Stimulated activated CD4-positive, alpha-beta T cell treated with anti-CD3 and anti-CD28 coated beads, Interleukin-2, amount 100 ng/mL, for 48 hours (primary cell): ENCODE data around the gene OBSCN.

Source experiments
- DNase-seq, 2 donors: peaks; one replicate each; pipeline ENCODE4 v3.0.0-alpha.2; 2020

OBSCN gene

DNA sequence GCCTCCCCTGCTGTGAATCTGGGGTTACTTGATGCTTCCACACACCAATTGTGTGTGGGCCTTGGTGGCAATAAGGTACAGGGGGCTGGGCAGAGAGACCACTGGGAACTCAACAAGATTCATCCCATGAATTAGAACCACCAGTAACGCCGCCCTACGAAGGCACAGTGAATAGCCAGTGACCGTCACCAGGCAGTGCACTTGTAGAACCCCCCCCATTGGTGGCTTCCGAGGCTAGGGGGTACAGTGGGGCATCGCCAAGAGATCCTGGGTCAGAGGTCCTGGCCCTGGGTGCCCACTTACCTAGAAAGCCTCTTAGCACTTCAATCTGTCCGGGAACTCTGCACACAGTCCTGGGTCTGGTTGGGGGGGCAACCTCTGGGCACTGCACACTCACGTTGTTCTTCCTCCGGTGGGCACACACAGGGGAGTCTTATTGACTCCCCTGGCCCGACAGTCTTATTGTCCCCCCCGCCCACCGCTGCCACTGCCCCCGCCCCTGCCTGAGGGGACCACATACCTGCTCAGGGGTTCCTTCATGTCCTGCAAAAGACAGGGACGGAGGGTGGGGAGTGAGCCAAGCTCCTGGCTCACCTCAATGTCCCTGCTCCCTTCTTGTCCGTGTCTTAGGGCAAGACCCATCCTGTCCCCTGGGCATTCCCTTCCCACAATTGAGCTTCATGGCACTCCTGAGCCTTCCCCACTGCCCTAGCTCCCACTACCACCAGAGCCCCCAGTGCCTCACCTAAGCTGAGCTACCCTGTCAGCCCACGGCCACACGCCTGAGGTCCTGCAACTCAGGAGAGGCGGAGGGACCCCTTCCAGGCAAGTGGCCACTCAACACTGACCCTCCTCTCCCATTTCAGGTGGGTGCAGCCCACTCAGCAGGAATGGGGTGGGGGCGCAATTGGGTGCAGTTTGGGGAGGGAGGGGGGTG is 201.3 kb downstream of the OBSCN start:
- DNase-seq, result no peak

DNA sequence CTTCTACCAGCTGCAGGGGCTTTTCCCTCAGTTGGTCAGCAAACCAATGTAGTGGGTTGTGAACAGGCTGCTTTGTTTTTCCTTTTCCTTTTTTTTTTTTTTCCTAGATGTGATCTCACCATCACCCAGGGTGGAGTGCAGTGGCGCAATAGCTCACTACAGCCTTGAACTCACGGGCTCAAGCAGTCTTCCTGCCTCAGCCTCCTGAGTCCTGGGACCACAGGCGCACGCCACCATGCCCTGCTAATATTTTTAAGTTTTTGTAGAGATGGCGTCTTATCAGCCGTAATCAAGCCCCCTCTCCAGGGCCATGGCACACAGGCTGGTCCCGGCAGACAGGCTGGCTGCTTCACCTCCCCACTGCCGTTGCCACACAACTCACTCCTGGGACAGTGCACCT is 202.2 kb downstream of the OBSCN start:
- DNase-seq, result no peak

GRCh38 chr1:228410671-228411070 is 202.8 kb downstream of the OBSCN start:
- no peak for DNase-seq

- DNase-seq, result no peak
Observed at GRCh38 chr1:228411121-228411520, 203.3 kb downstream of the OBSCN start.

- no peak for DNase-seq
Observed at GRCh38 chr1:228411548-228412430, 203.9 kb downstream of the OBSCN start.

GRCh38 chr1:228413241-228414010 is 205.6 kb downstream of the OBSCN start:
- no peak for DNase-seq

DNA sequence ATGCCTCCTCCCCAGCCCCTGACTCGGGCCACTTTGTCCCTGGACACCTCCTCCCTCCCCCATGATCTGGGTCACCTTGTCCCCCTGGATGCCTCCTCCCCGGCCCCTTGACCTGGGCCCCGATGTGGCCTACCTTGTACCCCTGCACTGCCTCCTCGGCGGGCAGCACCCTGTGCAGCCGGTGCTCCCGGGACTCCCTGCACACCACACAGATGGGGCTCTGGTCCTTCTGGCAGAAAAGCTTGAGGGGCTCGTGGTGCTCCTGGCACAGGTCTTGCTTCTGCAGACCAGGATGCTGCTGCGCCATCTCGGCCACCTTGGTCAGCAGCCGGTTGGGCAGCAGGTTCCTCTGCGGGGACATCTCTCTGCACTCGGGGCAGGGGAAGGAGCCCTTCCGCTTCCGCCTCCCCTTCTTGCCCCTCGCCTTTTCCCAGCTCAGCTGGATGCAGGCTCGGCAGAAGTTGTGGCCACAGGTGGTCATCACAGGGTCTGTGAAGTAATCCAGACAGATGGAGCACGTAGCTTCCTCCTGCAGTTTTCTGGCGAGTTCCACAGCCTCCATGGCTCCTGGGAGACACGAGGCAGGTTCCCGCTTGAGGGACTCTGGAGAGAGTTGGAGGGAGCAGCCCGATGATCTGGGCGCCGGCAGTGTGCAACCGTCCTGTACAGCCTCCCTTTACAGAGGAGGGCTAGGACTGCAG is 206.8 kb downstream of the OBSCN start:
- DNase-seq, result no peak

- no peak for DNase-seq
Observed at GRCh38 chr1:228415221-228415620, 207.4 kb downstream of the OBSCN start.

DNA sequence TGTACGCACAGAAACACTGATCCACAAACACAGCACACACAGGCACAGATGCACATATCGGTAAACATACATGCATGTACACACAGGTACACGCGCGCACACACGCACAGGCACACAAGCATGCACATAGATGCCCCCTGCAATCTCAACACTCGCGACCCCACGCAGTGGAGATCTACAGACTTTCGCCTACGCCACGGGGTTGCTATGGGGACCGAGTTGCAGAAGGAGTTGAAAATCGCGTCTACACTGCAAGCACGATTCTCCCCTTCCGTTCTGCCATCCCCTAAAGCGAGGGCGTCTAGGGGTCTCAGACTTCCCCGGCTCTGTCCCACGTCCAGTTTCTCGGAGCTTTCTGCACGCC is 208.0 kb downstream of the OBSCN start:
- no peak for DNase-seq

GRCh38 chr1:228416217-228416933 is 208.5 kb downstream of the OBSCN start, which contains the start of gene TRIM17:
TSS of gene TRIM17 (minus strand) at chr1:228416861. CDS start at chr1:228415072, 1,789 bp downstream.
- peak; percentile 20 to 26 for DNase-seq

- no peak for DNase-seq
Observed at GRCh38 chr1:228417061-228417460, 209.2 kb downstream of the OBSCN start.

- no peak for DNase-seq
Observed at GRCh38 chr1:228417483-228418203, 209.8 kb downstream of the OBSCN start.

DNA sequence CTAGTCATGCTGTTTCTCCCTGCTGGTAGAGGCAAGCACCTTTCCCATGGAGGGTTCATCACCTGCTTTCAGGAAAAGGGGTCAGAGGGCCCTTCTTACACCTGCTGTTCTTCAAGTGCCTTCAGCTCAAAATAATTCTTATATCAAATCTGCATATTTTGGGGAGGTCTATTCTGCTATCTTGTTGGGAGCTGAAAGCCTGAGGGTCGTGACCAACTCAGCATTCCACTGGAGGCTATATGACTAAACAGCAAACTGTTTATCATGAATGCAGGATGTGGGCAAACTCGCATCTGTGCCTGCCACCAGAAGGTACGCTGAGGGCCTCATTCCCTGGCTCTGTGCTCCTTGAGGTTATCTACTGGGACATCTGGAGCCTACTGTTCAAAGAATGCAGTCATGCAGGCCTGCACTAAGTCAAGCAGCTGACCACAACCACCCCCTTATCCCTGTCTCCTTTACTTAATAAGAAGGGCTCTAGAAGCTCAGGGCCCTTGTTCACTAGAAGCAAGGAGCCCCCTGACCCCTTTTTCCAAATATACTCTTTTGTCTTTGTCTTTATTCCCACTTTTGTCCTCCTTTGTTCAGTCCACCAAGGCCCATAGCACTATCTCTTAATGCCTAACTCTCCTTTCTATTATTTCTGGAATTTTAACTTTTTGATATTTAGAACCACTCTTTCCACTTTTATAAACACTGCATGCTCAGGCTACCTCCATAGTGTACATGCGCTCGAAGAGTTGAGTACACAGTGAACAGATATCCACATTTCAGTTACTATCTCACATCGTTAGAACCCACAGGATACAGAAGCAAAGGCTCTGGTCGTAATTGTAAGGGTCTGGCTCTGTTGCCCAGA is 213.4 kb downstream of the OBSCN start:
- DNase-seq, result no peak

DNA sequence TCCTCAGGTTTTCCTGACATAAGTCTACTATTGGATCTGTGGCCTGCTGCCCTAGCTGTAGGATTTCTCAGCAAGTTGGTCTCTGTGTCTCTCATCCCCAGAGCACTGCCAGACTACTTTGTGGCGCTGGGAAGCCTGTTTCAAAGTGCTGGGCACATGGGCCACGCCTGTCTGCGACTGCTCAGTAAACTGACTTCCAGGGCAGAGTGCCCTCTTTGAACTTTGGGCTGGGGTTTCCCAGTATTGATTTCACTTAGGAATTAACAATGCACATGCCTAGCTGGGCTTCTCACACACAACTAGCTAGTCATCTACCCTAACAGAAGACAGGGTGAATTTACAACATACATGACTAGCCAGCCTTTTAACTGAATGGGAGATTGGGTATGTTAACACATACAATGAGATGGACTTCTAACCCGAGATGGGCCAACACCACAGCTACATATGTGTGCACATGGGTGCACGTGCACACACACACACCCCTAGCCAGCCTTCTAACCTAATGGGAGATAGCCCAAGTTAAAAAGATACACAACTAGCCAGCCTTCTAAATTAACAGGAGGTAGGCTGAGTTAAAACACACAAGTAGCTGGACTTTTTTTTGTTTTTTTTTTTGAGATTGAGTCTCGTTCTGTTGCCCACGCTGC is 215.7 kb downstream of the OBSCN start:
- no peak for DNase-seq

DNA sequence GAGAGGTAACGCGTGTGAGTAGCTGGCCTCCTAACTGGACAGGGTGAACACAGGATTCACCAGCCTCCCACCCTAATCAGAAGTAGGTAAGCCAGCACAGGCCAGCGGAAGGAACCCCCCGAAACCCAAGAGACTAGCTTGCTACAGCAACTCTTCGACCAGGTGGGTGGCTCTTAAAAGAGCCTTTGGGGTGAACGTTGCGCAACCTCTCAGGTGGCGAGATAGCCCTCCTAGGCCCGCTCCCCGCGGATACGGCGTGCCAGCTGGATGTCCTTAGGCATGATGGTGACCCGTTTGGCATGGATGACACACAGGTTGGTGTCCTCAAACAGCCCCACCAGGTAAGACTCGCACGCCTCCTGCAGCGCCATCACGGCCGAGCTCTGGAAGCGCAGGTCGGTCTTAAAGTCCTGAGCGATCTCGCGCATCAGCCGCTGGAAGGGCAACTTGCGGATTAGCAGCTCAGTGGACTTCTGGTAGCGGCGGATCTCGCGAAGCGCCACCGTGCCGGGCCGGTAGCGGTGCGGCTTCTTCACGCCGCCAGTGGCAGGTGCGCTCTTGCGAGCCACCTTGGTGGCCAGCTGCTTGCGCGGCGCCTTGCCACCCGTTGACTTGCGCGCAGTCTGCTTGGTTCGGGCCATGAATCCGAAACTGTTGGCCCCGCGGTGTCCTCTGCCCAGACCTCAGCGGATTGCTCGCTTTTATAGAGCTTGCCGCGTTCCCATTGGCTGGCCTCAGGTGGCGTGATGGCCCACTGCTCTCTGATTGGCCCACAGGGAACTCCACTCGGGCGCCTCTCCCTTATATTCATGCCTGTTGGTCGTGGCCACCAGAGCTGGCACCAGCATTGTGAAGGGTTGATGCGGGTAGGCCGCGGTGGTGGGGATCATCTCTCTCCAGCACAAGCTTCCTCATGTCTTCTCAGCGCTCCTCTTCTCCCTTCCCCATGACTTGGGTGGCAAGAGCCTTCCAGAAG is 217.1 kb downstream of the OBSCN start:
- no peak for DNase-seq

GRCh38 chr1:228426518-228427175 is 218.8 kb downstream of the OBSCN start:
- no peak for DNase-seq

DNA sequence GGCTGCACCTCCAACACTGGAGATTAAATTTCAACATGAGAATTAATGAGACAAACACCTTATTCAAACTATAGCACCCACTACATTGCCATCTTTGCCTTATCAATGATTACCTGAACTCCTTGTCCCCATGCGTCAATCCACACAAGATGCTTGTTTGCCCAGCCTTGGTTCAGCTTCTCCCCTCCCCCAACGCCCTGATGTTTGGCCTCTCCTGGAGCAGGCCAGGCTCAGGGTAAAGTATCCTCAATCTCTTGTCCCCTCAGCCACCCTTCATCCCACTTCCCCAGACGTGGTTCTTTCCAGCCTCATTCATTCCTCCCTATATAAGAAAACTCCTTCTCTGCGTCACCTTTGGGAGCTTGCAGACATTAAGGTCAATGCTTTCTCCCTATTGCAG is 220.6 kb downstream of the OBSCN start:
- DNase-seq, result no peak
